ENCODE results near the gene ZNF512.

Gene ZNF512

GRCh38 chr2:27667446-27667845 is 84.6 kb downstream of the ZNF512 start:
- no peak for DNase-seq (ENCODE audit: extremely low read depth, low read depth)
- TF ChIP-seq CTCF (IDR thresholded peaks at IDR 0.05; ENCODE audit: low read depth, low read length), result no peak

GRCh38 chr2:27671235-27671634 is 88.4 kb downstream of the ZNF512 start:
- TF ChIP-seq CTCF (IDR thresholded peaks at IDR 0.05; ENCODE audit: low read depth, low read length), result no peak
- DNase-seq (ENCODE audit: extremely low read depth, low read depth), result no peak
